ENCODE measurements around the gene WNT10A. TPM values are rescaled to one million over a fixed set of nuclear protein-coding genes. Genes with fewer than 3 reads are reported as not detected.

Gene WNT10A
- polyA plus RNA-seq (2012; rRNA removed): 0.02 TPM in 1 of 2 replicates, not detected in the other
- 0.01 and 0.05 TPM in 2 replicates for polyA plus RNA-seq (2012; cell fraction: cytosol; rRNA removed)
- polyA plus RNA-seq (2012; cell fraction: nucleus; rRNA removed): 0.05 and 0.07 TPM in 2 replicates

GRCh38 chr2:218880102-218880858 is at the start of gene WNT10A:
WNT10A (plus strand) TSS chr2:218880852; CDS start chr2:218880996, 144 bp downstream.
- Histone ChIP-seq H3K36me3 (replicated peaks in 1 of 2; ENCODE audit: control insufficient read depth in 1 of 2, insufficient read depth in 2 of 2, low read length in 1 of 2) (no peaks in the 10 kb centered on the region), H4K20me1 (ENCODE audit: insufficient read depth) (no peaks in the 10 kb centered on the region), H3K79me2 (ENCODE audit: insufficient read depth) (no peaks in the 10 kb centered on the region), H3K9me3 (no peaks in the 10 kb centered on the region), H3K4me1 (ENCODE audit: control insufficient read depth in 1 of 2, insufficient read depth in 2 of 2, low read depth in 1 of 2, low read length in 1 of 2) (peaks cover 0 to 58% of the 10 kb centered on the region in 2 experiments; a peak in 2 of 4 replicates), H3K9me2 (no peaks in the 10 kb centered on the region), H3K27me3 (ENCODE audit: insufficient read depth) (peaks cover 41% of the 10 kb centered on the region), H3K9ac (no peak within 1 kb of the TSS), H3F3A (replicated peaks; ENCODE audit: insufficient read depth) (peaks cover 3% of the 10 kb centered on the region), H3K27ac (ENCODE audit: low read depth in 2 of 2, low read length in 1 of 2) (no peak within 1 kb of the TSS), H3K4me3 (ENCODE audit: low read depth in 2 of 2, low read length in 1 of 2) (peak within 1 kb of the TSS; percentile 19 to 28; a peak in 3 of 4 replicates), H3K4me2 (peak within 1 kb of the TSS; percentile 37; the same call in 1 of the 2 replicates), H2AFZ (ENCODE audit: low read depth) (no peak within 1 kb of the TSS)
- 19% methylated on average over 18 of the region's 58 CpGs for WGBS (ENCODE audit: low lambda C conversion rate)
- POLR2A ChIA-PET: interaction anchor here (1.4 kb wide), 1 partner anchor 11 kb away, joined by 3 read pairs; no protein-coding TSS in a partner anchor
- TF ChIP-seq IRF3 (IDR thresholded peaks at IDR 0.05; ENCODE audit: low read depth, low read length): no peak
- TF ChIP-seq EP300 (IDR thresholded peaks at IDR 0.05; ENCODE audit: borderline replicate concordance in 1 of 2, low read depth in 1 of 2, low read length in 1 of 2): no peak
- TF ChIP-seq ELF1 (IDR thresholded peaks at IDR 0.05): no peak
- peak; percentile 74 for DNase-seq
- CTCF ChIA-PET: interaction anchor here (0.5 to 22.5 kb wide), 9 partner anchors 12 to 254 kb away, joined by 3 to 795 read pairs (median 4); partner anchors contain the start of genes CDK5R2 and WNT6

GRCh38 chr2:218831378-218831990 is 49.2 kb upstream of the WNT10A start, which contains the start of gene PRKAG3:
PRKAG3 (minus strand) TSS chr2:218831803.
- ChIA-PET POLR2A (no interaction called here), CTCF (interaction anchor here (1.1 to 1.4 kb wide), 2 partner anchors 16 to 120 kb away, joined by 5 read pairs; no protein-coding TSS in a partner anchor)
- H3K4me3 ChIP-seq (ENCODE audit: low read depth in 2 of 2, low read length in 1 of 2): no peak within 1 kb of the TSS
- H3K9ac ChIP-seq: no peak within 1 kb of the TSS
- H3K27ac ChIP-seq (ENCODE audit: low read depth in 2 of 2, low read length in 1 of 2): no peak within 1 kb of the TSS
- DNase-seq: no peak
- H3K9me3 ChIP-seq: no peaks in the 10 kb centered on the region
- peaks cover 0 to 10% of the 10 kb centered on the region in 2 experiments; a peak in 2 of 4 replicates for H3K4me1 ChIP-seq (ENCODE audit: control insufficient read depth in 1 of 2, insufficient read depth in 2 of 2, low read depth in 1 of 2, low read length in 1 of 2)
- H3K79me2 ChIP-seq (ENCODE audit: insufficient read depth): no peaks in the 10 kb centered on the region
- 75% methylated on average over 14 of the region's 18 CpGs for WGBS (ENCODE audit: low lambda C conversion rate)
- H3K36me3 ChIP-seq (replicated peaks in 1 of 2; ENCODE audit: control insufficient read depth in 1 of 2, insufficient read depth in 2 of 2, low read length in 1 of 2): no peaks in the 10 kb centered on the region
- no peak within 1 kb of the TSS for H3K4me2 ChIP-seq
- H3F3A ChIP-seq (replicated peaks; ENCODE audit: insufficient read depth): no peaks in the 10 kb centered on the region
- no peaks in the 10 kb centered on the region for H3K9me2 ChIP-seq
- H3K27me3 ChIP-seq (ENCODE audit: insufficient read depth): no peaks in the 10 kb centered on the region; the same call in 1 of the 2 replicates
- H2AFZ ChIP-seq (ENCODE audit: low read depth): no peak within 1 kb of the TSS
- H4K20me1 ChIP-seq (ENCODE audit: insufficient read depth): no peaks in the 10 kb centered on the region
- no peak for TF ChIP-seq PBX3 (IDR thresholded peaks at IDR 0.05)
- no peak for TF ChIP-seq SMC3 (IDR thresholded peaks at IDR 0.05; ENCODE audit: low read depth, low read length)
- TF ChIP-seq FOXJ3 (CRISPR knock-in tag; IDR thresholded peaks at IDR 0.05): no peak
- TF ChIP-seq FOSL2 (IDR thresholded peaks at IDR 0.05; ENCODE audit: borderline replicate concordance, low read depth): no peak
- no peak for TF ChIP-seq FOXM1 (IDR thresholded peaks at IDR 0.05; ENCODE audit: low read depth)
- TF ChIP-seq NFIC (IDR thresholded peaks at IDR 0.05; ENCODE audit: borderline replicate concordance): no peak
- no peak for TF ChIP-seq NRF1 (IDR thresholded peaks at IDR 0.05; ENCODE audit: low read depth, low read length)
- no peak for TF ChIP-seq REST (IDR thresholded peaks at IDR 0.05; ENCODE audit: low read depth, low read length)
- no peak for TF ChIP-seq MXI1 (IDR thresholded peaks at IDR 0.05; ENCODE audit: low read depth, low read length)
- TF ChIP-seq CHD2 (IDR thresholded peaks at IDR 0.05; ENCODE audit: low read length, partially characterized antibody): no peak
- no peak for TF ChIP-seq USF1 (IDR thresholded peaks at IDR 0.05; ENCODE audit: borderline replicate concordance, low read depth)
- no peak for TF ChIP-seq RAD21 (IDR thresholded peaks at IDR 0.05; ENCODE audit: low read length)
- no peak for TF ChIP-seq YY1 (IDR thresholded peaks at IDR 0.05; ENCODE audit: low read depth)
- no peak for TF ChIP-seq IRF3 (IDR thresholded peaks at IDR 0.05; ENCODE audit: low read depth, low read length)
- TF ChIP-seq MEF2A (IDR thresholded peaks at IDR 0.05; ENCODE audit: borderline replicate concordance, low read depth): no peak

All from SK-N-SH (cell line).